ENCODE data around the gene ITPKC. TPM values are rescaled to one million over a fixed set of nuclear protein-coding genes. Genes with fewer than 3 reads are reported as not detected.

Gene ITPKC
- total RNA-seq, 1 donor from 2014 or later = 51.6 TPM

DNA sequence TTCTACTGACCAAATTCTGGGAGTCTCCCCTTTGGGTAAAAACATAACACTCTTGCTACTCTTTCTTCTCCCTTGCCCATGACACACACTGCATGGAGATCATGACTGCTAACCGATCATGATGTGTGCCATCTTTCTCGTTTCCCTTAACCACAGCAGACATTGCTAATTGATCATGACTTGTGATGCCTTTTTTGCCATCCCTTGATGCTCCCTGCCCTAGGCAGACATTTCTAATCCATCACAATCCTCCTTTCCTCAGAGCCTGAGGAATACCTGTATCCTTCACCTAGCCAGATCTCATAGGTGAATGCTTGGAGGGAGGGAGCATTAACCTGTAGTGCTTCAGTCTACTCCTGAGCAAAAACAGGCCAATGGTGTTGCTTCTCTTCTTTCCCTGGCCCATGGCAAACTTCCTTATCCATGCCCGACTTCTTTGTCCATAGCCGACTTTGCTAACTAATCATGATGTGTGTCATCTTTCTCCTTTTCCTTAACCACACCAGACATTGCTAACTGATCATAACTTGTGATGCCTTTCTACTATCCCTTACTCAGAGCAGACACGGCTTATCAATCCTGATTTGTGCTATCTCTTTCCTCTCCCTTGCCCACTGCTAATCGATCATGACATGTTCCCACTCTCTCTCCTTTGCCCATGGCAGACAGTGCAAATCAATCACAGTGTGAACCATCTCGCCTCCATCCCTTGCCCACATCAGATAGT is 44.2 kb upstream of the ITPKC start:
- ATAC-seq (no peak), DNase-seq (no peak)
- TF ChIP-seq, protein P1, sequence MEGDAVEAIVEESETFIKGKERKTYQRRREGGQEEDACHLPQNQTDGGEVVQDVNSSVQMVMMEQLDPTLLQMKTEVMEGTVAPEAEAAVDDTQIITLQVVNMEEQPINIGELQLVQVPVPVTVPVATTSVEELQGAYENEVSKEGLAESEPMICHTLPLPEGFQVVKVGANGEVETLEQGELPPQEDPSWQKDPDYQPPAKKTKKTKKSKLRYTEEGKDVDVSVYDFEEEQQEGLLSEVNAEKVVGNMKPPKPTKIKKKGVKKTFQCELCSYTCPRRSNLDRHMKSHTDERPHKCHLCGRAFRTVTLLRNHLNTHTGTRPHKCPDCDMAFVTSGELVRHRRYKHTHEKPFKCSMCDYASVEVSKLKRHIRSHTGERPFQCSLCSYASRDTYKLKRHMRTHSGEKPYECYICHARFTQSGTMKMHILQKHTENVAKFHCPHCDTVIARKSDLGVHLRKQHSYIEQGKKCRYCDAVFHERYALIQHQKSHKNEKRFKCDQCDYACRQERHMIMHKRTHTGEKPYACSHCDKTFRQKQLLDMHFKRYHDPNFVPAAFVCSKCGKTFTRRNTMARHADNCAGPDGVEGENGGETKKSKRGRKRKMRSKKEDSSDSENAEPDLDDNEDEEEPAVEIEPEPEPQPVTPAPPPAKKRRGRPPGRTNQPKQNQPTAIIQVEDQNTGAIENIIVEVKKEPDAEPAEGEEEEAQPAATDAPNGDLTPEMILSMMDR (IDR thresholded peaks at IDR 0.05) = no peak
- Histone ChIP-seq H3K4me3 (no peak overlapping the region), H3K27me3 (no peaks in the 10 kb centered on the region), H3K27ac (no peak overlapping the region), H3K4me1 (no peaks in the 10 kb centered on the region), H3K9me3 (no peaks in the 10 kb centered on the region), H3K36me3 (peaks cover 89% of the 10 kb centered on the region)
- intact Hi-C loops (cut with DNase I) = no loop called here

DNA sequence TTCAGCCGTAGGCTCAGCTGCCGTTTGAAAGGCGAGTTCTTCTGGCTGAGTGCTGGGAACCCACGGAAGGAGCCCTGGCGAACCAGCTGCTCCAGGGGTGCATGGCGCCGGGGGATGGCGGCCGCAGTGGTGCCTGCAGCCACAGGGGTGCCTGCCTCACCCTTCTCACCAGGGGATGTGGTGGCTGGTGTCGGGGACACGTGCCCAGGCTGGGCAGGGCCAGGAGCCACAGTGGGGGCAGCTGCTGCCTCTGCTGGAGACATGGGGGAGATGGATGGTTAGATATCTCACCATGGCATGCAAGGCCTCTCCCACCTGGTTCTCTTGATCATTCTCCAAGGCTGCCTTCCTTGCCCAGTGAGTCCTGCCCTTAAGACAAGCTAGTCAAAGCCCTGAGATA is 43.5 kb upstream of the ITPKC start:
- no peaks in the 10 kb centered on the region for H3K9me3 ChIP-seq
- intact Hi-C loops (cut with DNase I) = no loop called here
- no peak overlapping the region for H3K4me3 ChIP-seq
- DNase-seq (no peak), ATAC-seq (peak; percentile 10)
- H3K36me3 ChIP-seq = peaks cover 92% of the 10 kb centered on the region
- H3K27me3 ChIP-seq = no peaks in the 10 kb centered on the region
- no peaks in the 10 kb centered on the region for H3K4me1 ChIP-seq
- TF ChIP-seq, protein P1 (IDR thresholded peaks at IDR 0.05) = no peak
- H3K27ac ChIP-seq = no peak overlapping the region

- intact Hi-C loops (cut with DNase I) = no loop called here
- no peak for DNase-seq
- H3K27ac ChIP-seq = no peak overlapping the region
- peaks cover 90% of the 10 kb centered on the region for H3K36me3 ChIP-seq
- no peak overlapping the region for H3K4me3 ChIP-seq
- no peaks in the 10 kb centered on the region for H3K4me1 ChIP-seq
- TF ChIP-seq, protein P1 (IDR thresholded peaks at IDR 0.05) = no peak
- H3K27me3 ChIP-seq = no peaks in the 10 kb centered on the region
- H3K9me3 ChIP-seq = no peaks in the 10 kb centered on the region
- peak; percentile 82 for ATAC-seq
Measured at GRCh38 chr19:40674291-40674690, 42.6 kb upstream of the ITPKC start.

DNA sequence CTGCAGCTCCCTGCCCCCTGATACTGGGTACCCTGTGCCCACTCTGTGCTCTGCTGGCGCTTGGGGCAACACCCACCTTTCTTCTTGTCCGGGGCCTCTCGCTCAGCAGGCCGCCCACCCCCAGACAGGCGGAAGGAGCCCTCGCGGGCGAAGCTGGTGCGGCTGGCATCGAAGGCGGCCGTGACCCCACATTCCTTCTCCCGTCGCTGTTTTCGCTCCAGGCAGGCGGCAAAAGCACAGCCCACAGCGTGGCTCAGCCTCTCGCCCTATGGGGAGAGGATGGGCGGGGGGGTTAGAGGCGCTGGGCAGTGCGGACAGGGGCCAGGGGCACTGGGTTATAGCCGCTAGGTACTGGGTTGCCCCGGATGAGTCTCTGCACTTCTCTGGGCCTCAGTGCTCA is 39.8 kb upstream of the ITPKC start:
- TF ChIP-seq, protein P1 (IDR thresholded peaks at IDR 0.05) = no peak
- no peaks in the 10 kb centered on the region for H3K9me3 ChIP-seq
- no peaks in the 10 kb centered on the region for H3K27me3 ChIP-seq
- ATAC-seq (no peak), DNase-seq (no peak)
- intact Hi-C loops (cut with DNase I) = no loop called here
- H3K4me3 ChIP-seq = no peak overlapping the region
- peaks cover 82% of the 10 kb centered on the region for H3K36me3 ChIP-seq
- H3K4me1 ChIP-seq = no peaks in the 10 kb centered on the region
- H3K27ac ChIP-seq = no peak overlapping the region

DNA sequence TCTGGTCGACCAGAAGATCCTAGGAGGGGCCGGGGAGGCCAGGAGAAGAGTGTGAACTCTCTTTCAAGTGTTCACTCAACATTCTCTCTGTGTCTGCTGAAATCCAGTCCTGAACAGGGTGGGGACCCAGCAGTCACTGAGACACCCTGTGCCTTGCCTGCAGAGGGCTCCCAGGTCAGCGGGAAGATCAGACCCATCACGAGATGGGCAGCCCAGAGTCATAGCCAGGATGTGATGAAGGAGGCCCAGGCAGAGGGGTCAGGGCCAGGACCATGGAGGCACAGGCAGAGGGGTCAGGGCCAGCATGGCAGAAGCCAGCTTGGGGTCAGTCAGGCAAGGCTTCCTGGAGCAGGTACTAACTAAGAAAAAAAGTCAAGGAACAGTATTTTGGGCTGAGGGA is 35.9 kb upstream of the ITPKC start:
- no peaks in the 10 kb centered on the region for H3K27me3 ChIP-seq
- TF ChIP-seq, protein P1 (IDR thresholded peaks at IDR 0.05) = no peak

More for the DNA sequence above, 35.9 kb upstream of the ITPKC start:
- ATAC-seq = no peak
- Histone ChIP-seq H3K36me3 (peaks cover 57% of the 10 kb centered on the region), H3K9me3 (no peaks in the 10 kb centered on the region), H3K4me3 (no peak overlapping the region), H3K27ac (no peak overlapping the region), H3K4me1 (no peaks in the 10 kb centered on the region)
- intact Hi-C loops (cut with DNase I) = no loop called here
- DNase-seq = no peak
